GM21381 (cell line): ENCODE data around the gene PELO.
A peak's percentile ranks its signal among the peaks of the same experiment; 100 is the strongest.
"Not testable (repeated sequence)": the region's sequence is repeated elsewhere in the genome, so short reads cannot be mapped to it uniquely, and the experiment has no call there.

Experiments used
- ATAC-seq: cut with Tn5 transposase; IDR thresholded peaks from one replicate; pipeline ENCODE4 v1.9.1; 2021; ENCODE audit warnings: mild to moderate bottlenecking, moderate library complexity; ENCODE audit not compliant: unreplicated experiment

The PELO gene

GRCh38 chr5:52787600-52788504 is at the start of gene PELO, which contains the start of gene ITGA1:
Gene PELO (plus strand): TSS chr5:52787916. CDS start chr5:52800395, 12,479 bp downstream.
Gene ITGA1 (plus strand): TSS chr5:52787916. CDS start chr5:52788354, 438 bp downstream.
- peak; percentile 68 for ATAC-seq

- peak; percentile 70 for ATAC-seq
Observed at GRCh38 chr5:52738095-52738506, 49.6 kb upstream of the PELO start.

GRCh38 chr5:52740007-52740406 is 47.7 kb upstream of the PELO start:
- no peak for ATAC-seq

- ATAC-seq, result no peak
Observed at GRCh38 chr5:52743012-52743411, 44.7 kb upstream of the PELO start.

GRCh38 chr5:52743529-52743928 is 44.2 kb upstream of the PELO start:
- ATAC-seq, result no peak

- ATAC-seq, result peak; percentile 80
Observed at GRCh38 chr5:52743970-52744369, 43.7 kb upstream of the PELO start.

- not testable (repeated sequence) for ATAC-seq
Observed at GRCh38 chr5:52744867-52745458, 42.8 kb upstream of the PELO start.

GRCh38 chr5:52746539-52746938 is 41.2 kb upstream of the PELO start:
- no peak for ATAC-seq

GRCh38 chr5:52748590-52748989 is 39.1 kb upstream of the PELO start:
- ATAC-seq, result peak; percentile 52

- no peak for ATAC-seq
Observed at GRCh38 chr5:52749666-52750065, 38.0 kb upstream of the PELO start.

GRCh38 chr5:52751137-52751536 is 36.6 kb upstream of the PELO start:
- no peak for ATAC-seq

GRCh38 chr5:52754051-52754450 is 33.7 kb upstream of the PELO start:
- no peak for ATAC-seq

- ATAC-seq, result no peak
Observed at GRCh38 chr5:52757527-52757926, 30.2 kb upstream of the PELO start.

GRCh38 chr5:52758014-52758413 is 29.7 kb upstream of the PELO start:
- ATAC-seq, result no peak

- ATAC-seq, result no peak
Observed at GRCh38 chr5:52759331-52759730, 28.4 kb upstream of the PELO start.

GRCh38 chr5:52760695-52761366 is 26.9 kb upstream of the PELO start:
- ATAC-seq, result no peak

- ATAC-seq, result no peak
Observed at GRCh38 chr5:52767217-52767743, 20.4 kb upstream of the PELO start.

- ATAC-seq, result no peak
Observed at GRCh38 chr5:52767766-52768480, 19.8 kb upstream of the PELO start.

- no peak for ATAC-seq
Observed at GRCh38 chr5:52769061-52769460, 18.7 kb upstream of the PELO start.

GRCh38 chr5:52770287-52770939 is 17.3 kb upstream of the PELO start:
- no peak for ATAC-seq
